Endothelial cell of umbilical vein (primary cell): ENCODE measurements around the gene TPRG1L. TPM values are rescaled to one million over a fixed set of nuclear protein-coding genes. Genes with fewer than 3 reads are reported as not detected.

Source experiments
- BruUV-seq: library from RNA; stranded (reverse); fragments of 400-500 nt; replicated peaks from 2 replicates; lab custom pipeline; 2021; lab: Mats Ljungman, UMichigan
- CTCF ChIA-PET: fragments of 300-600, 350-600 bp; sonication (Branson Sonifier 250); formaldehyde crosslinking; loops from one replicate; lab custom pipeline; 2021; ENCODE audit warnings: antibody characterized with exemption, inconsistent platforms; lab: Charles Lee
- POLR2A ChIA-PET: fragments of 300-600, 350-600 bp; sonication (Branson Sonifier 250); formaldehyde crosslinking; loops from one replicate; lab custom pipeline; 2021; ENCODE audit warnings: antibody characterized with exemption, inconsistent platforms; lab: Charles Lee
- DNase-seq: peaks from one replicate; pipeline ENCODE4 v3.0.0-alpha.2; 2011; ENCODE audit warnings: low read depth, low spot score
- FAIRE-seq: peaks from 2 replicates; lab custom pipeline; 2011; peaks lifted over from hg19 to GRCh38; lab: Jason Lieb, UNC
- H2AFZ ChIP-seq: 2 replicates; pipeline ENCODE4 v1.6.0; 2012; ENCODE audit warnings: low read depth, low read length, control low read depth, inconsistent platforms
- H3K27ac ChIP-seq: 2 replicates; pipeline ENCODE4 v1.5.1; 2011; ENCODE audit warnings: low read depth, mild to moderate bottlenecking, control low read depth, low read length, moderate library complexity; ENCODE audit not compliant: insufficient read depth
- H3K27me3 ChIP-seq, 2 experiments: 2 replicates each; pipeline versions ENCODE4 v1.6.0 to v1.6.1; 2011; ENCODE audit warnings: low read length in 2 of 2, mixed read lengths in 1 of 2; ENCODE audit not compliant: control insufficient read depth in 2 of 2, insufficient read depth in 2 of 2
- H3K36me3 ChIP-seq, 2 experiments: 2 replicates in 1 of 2; 3 replicates in 1 of 2; pipeline ENCODE4 v1.5.1; 2011; ENCODE audit warnings: low read length in 2 of 2, mild to moderate bottlenecking in 1 of 2, moderate library complexity in 1 of 2; ENCODE audit not compliant: control insufficient read depth in 2 of 2, insufficient read depth in 2 of 2; ENCODE audit errors: extremely low read depth in 1 of 2
- H3K4me1 ChIP-seq: 3 replicates; pipeline ENCODE4 v1.5.1; 2011; ENCODE audit warnings: mild to moderate bottlenecking, low read length; ENCODE audit not compliant: control insufficient read depth, insufficient read depth; ENCODE audit errors: extremely low read depth
- H3K4me2 ChIP-seq: 2 replicates; pipeline ENCODE4 v1.6.1; 2011; ENCODE audit warnings: low read length, control low read depth, mixed read lengths; ENCODE audit not compliant: insufficient read depth
- H3K4me3 ChIP-seq, 3 experiments: fragments of 200-600 bp in 1 of 3; sonication (generic), shearing (Covaris generic) in 1 of 3; replicated peaks in 1 of 3; 2 replicates each; pipeline ENCODE4 v1.5.1; 2011 to 2016; ENCODE audit warnings: control low read depth in 3 of 3, low read length in 3 of 3, mild to moderate bottlenecking in 2 of 3, inconsistent platforms in 1 of 3, low read depth in 1 of 3, moderate library complexity in 1 of 3; ENCODE audit not compliant: insufficient read depth in 1 of 3
- H3K79me2 ChIP-seq: 2 replicates; pipeline ENCODE4 v1.6.0; 2012; ENCODE audit warnings: low read length, inconsistent platforms; ENCODE audit not compliant: control insufficient read depth, insufficient read depth
- H3K9ac ChIP-seq: replicated peaks from 2 replicates; pipeline ENCODE3; 2011; ENCODE audit warnings: low read length, control low read depth; ENCODE audit not compliant: insufficient read depth; ENCODE audit errors: extremely low read depth
- H3K9me1 ChIP-seq: replicated peaks from 3 replicates; pipeline ENCODE4 v1.6.0; 2011; ENCODE audit warnings: mild to moderate bottlenecking, low read length; ENCODE audit not compliant: control insufficient read depth, insufficient read depth; ENCODE audit errors: extremely low read depth
- H3K9me3 ChIP-seq: replicated peaks from 2 replicates; pipeline ENCODE4 v1.5.1; 2012; ENCODE audit warnings: low read length, inconsistent platforms; ENCODE audit not compliant: control insufficient read depth, insufficient read depth
- H4K20me1 ChIP-seq: replicated peaks from 2 replicates; pipeline ENCODE3; 2011; ENCODE audit warnings: mild to moderate bottlenecking, low read length; ENCODE audit not compliant: control insufficient read depth, insufficient read depth; ENCODE audit errors: extremely low read depth
- EZH2 ChIP-seq: IDR thresholded peaks from 2 replicates; pipeline ENCODE4 v1.6.1; 2012; ENCODE audit warnings: borderline replicate concordance, low read depth, mild to moderate bottlenecking, moderate library complexity, low read length, inconsistent platforms; ENCODE audit not compliant: severe bottlenecking
- FOS ChIP-seq: IDR thresholded peaks from 2 replicates; pipeline ENCODE4 v1.6.1; 2011; ENCODE audit warnings: mild to moderate bottlenecking, low read length, moderate library complexity, borderline replicate concordance; ENCODE audit not compliant: insufficient read depth
- GATA2 ChIP-seq: IDR thresholded peaks from 2 replicates; pipeline ENCODE4 v1.7.0; 2011; ENCODE audit warnings: low read depth, mild to moderate bottlenecking, moderate library complexity, mixed read lengths, low read length; ENCODE audit not compliant: insufficient read length, insufficient read depth
- JUN ChIP-seq: IDR thresholded peaks from 2 replicates; pipeline ENCODE4 v1.6.1; 2011; ENCODE audit warnings: borderline replicate concordance, low read depth; ENCODE audit not compliant: insufficient read length, insufficient read depth
- MYC ChIP-seq: IDR thresholded peaks from one replicate; pipeline ENCODE4 v1.6.1; 2011; ENCODE audit warnings: mild to moderate bottlenecking, low read depth, low read length
- POLR2A ChIP-seq: IDR thresholded peaks from 2 replicates; pipeline ENCODE4 v1.6.1; 2012; ENCODE audit warnings: low read depth, mild to moderate bottlenecking, control low read depth, low read length
- POLR2AphosphoS5 ChIP-seq: IDR thresholded peaks from 2 replicates; pipeline ENCODE4 v1.6.1; 2012; ENCODE audit warnings: low read depth, mild to moderate bottlenecking, control low read depth, low read length, moderate library complexity; ENCODE audit not compliant: insufficient read depth
- dilution Hi-C: fragments of 300-500 bp; cut with MboI; formaldehyde crosslinking; loops from one replicate; pipeline ENCODE4 v1.15.0; 2019; ENCODE audit warnings: low sequenced_read_pairs; ENCODE audit not compliant: extremely low pct_ligation_motif_present
- intact Hi-C: fragments of 100-400 bp; cut with micrococcal nuclease; formaldehyde crosslinking; loops from one replicate; pipeline ENCODE4 v1.10.0; 2022
- polyA plus RNA-seq, 4 experiments: library from polyadenylated mRNA; depleted of rRNA in 3 of 4; stranded (reverse) in 3 of 4; unstranded in 1 of 4; fragments of >200 nt; gene quantifications; 2 replicates each; pipeline versions ENCODE4 v1.2.1 to v1.2.3, GENCODE V29; 2011 to 2012; ENCODE audit warnings: missing spikeins in 1 of 4
- total RNA-seq: library from RNA; stranded (reverse); gene quantifications from 2 replicates; pipeline ENCODE4 v1.2.3, GENCODE V29; 2021
- TF ChIP-seq, protein P1 (sequence below), 2 donors: IDR thresholded peaks; 1 replicate in 1 of 2; 2 replicates in 1 of 2; pipeline ENCODE4 v1.5.1; 2011; ENCODE audit warnings: low read length in 2 of 2, mild to moderate bottlenecking in 2 of 2, moderate library complexity in 2 of 2, control low read depth in 1 of 2, inconsistent platforms in 1 of 2, low read depth in 1 of 2; ENCODE audit not compliant: insufficient read depth in 1 of 2; ENCODE audit errors: extremely low read depth in 1 of 2
- TF ChIP-seq, protein P2 (sequence below): IDR thresholded peaks from 2 replicates; pipeline ENCODE4 v1.6.1; 2011; ENCODE audit not compliant: insufficient read depth, insufficient read length

Gene TPRG1L
- total and polyA plus RNA-seq, 2 donors (not counting 3 experiments of a cell fraction or from before 2014, with no cell fraction given): 52.3 to 53.8 TPM

DNA sequence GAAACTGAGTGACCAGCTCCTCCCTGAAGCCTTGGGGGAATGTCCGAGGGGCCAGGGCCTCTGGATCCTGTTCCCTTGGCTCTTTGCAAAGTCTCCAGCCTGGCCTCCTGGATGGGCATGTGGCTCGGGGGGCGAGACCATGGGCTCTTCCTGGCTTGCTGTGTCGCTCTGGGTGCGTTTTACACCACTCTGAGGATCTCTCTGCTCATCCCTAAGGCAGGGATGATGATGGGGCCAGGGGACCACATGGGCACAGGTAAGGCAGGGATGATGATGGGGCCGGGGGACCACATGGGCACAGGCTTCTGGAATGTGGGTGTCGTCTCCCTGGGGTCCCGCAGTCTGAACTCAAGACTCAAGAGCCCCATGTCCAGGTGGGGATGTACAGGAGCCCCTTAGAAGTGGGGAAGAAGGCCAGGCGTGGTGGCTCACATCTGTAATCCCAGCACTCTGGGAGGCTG, 45.2 kb downstream of the TPRG1L start:
- ChIA-PET CTCF (interaction anchor here (1.1 to 2.3 kb wide), 2 partner anchors 10 to 54 kb away, joined by 3 to 6 read pairs; no protein-coding TSS in a partner anchor), POLR2A (no interaction called here)
- H4K20me1 ChIP-seq: no peaks in the 10 kb centered on the region
- DNase-seq (no peak), FAIRE-seq (no peak)
- no peaks in the 10 kb centered on the region for H3K9me1 ChIP-seq
- TF ChIP-seq, protein P1, sequence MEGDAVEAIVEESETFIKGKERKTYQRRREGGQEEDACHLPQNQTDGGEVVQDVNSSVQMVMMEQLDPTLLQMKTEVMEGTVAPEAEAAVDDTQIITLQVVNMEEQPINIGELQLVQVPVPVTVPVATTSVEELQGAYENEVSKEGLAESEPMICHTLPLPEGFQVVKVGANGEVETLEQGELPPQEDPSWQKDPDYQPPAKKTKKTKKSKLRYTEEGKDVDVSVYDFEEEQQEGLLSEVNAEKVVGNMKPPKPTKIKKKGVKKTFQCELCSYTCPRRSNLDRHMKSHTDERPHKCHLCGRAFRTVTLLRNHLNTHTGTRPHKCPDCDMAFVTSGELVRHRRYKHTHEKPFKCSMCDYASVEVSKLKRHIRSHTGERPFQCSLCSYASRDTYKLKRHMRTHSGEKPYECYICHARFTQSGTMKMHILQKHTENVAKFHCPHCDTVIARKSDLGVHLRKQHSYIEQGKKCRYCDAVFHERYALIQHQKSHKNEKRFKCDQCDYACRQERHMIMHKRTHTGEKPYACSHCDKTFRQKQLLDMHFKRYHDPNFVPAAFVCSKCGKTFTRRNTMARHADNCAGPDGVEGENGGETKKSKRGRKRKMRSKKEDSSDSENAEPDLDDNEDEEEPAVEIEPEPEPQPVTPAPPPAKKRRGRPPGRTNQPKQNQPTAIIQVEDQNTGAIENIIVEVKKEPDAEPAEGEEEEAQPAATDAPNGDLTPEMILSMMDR (IDR thresholded peaks at IDR 0.05; ENCODE audit: extremely low read depth in 1 of 2, insufficient read depth in 1 of 2, low read depth in 1 of 2, low read length in 2 of 2): no peak
- no peak for TF ChIP-seq GATA2
- TF ChIP-seq FOS: no peak
- no peak for TF ChIP-seq JUN
- no peak for TF ChIP-seq POLR2A
- TF ChIP-seq EZH2: no peak
- TF ChIP-seq POLR2AphosphoS5: no peak
- TF ChIP-seq, protein P2, sequence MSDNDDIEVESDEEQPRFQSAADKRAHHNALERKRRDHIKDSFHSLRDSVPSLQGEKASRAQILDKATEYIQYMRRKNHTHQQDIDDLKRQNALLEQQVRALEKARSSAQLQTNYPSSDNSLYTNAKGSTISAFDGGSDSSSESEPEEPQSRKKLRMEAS: no peak
- TF ChIP-seq MYC: no peak
- dilution Hi-C loops (no loop called here), intact Hi-C loops (no loop called here)
- no peak overlapping the region for H3K9ac ChIP-seq
- no peak overlapping the region for H2AFZ ChIP-seq
- H3K4me1 ChIP-seq: peaks cover 6% of the 10 kb centered on the region
- no peaks in the 10 kb centered on the region for H3K36me3 ChIP-seq
- no peak overlapping the region for H3K4me2 ChIP-seq
- no TSS peak for BruUV-seq
- H3K79me2 ChIP-seq: no peaks in the 10 kb centered on the region
- no peaks in the 10 kb centered on the region for H3K9me3 ChIP-seq
- no peak overlapping the region for H3K4me3 ChIP-seq
- no peaks in the 10 kb centered on the region for H3K27me3 ChIP-seq
- no peak overlapping the region for H3K27ac ChIP-seq
